ENCODE measurements around the gene ITGA11.

DNA sequence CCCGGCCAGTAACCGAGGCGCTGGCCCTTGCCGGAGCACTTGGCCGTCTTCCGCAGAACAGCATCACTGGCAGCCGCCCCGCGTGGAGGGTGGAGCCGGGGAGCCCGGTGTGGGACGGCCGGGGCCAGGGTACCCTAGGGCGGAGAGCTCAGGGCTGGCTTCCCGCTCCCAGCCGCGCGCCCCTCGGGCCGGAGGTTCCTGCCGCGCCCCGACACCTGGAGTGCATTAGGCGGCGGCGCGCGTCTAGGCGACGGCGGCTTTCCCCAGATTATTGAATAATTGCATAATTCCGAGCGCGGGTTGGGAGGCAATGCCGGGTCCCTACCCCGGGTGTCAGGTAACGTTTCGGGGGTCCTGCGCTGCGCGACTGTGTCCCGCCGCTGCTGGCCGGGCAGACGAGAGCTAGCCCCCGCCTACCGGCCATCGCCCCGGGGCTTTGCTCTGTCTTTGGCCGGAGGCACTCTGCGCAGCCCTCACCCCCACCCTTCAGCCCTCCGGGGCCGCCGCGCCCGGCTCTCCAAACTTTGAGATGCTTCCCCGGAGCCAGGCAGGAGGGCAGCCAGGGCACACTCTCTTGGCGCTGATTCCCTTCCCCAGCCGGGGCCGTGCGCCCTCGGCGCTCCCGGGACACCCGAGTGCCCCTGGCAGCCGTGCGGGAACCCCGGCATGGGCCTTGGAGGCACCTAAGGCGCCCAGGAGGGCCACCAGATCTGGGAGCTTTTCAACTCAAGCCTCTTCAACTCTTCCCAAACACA is 749 bp downstream of the ITGA11 start:
- TF ChIP-seq, protein P1, sequence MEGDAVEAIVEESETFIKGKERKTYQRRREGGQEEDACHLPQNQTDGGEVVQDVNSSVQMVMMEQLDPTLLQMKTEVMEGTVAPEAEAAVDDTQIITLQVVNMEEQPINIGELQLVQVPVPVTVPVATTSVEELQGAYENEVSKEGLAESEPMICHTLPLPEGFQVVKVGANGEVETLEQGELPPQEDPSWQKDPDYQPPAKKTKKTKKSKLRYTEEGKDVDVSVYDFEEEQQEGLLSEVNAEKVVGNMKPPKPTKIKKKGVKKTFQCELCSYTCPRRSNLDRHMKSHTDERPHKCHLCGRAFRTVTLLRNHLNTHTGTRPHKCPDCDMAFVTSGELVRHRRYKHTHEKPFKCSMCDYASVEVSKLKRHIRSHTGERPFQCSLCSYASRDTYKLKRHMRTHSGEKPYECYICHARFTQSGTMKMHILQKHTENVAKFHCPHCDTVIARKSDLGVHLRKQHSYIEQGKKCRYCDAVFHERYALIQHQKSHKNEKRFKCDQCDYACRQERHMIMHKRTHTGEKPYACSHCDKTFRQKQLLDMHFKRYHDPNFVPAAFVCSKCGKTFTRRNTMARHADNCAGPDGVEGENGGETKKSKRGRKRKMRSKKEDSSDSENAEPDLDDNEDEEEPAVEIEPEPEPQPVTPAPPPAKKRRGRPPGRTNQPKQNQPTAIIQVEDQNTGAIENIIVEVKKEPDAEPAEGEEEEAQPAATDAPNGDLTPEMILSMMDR (IDR thresholded peaks at IDR 0.05): no peak
- no peak for TF ChIP-seq ZFX (IDR thresholded peaks at IDR 0.05; ENCODE audit: borderline replicate concordance)
